Astrocyte (in vitro differentiated cells and primary cell): ENCODE data around the gene CHMP6. TPM values are rescaled to one million over a fixed set of nuclear protein-coding genes. Genes with fewer than 3 reads are reported as not detected.

ENCODE experiments used
- DNase-seq: peaks from one replicate; pipeline ENCODE4 v3.0.0-alpha.2; 2010; ENCODE audit warnings: low read depth
- FAIRE-seq: peaks from 2 replicates; lab custom pipeline; 2011; peaks lifted over from hg19 to GRCh38; lab: Jason Lieb, UNC
- H2AFZ ChIP-seq: 2 replicates; pipeline ENCODE4 v1.6.0; 2012; ENCODE audit warnings: low read depth, low read length, inconsistent platforms
- H3K27ac ChIP-seq: 2 replicates; pipeline ENCODE4 v1.5.1; 2011; ENCODE audit warnings: low read depth, low read length, inconsistent platforms
- H3K27me3 ChIP-seq: 2 replicates; pipeline ENCODE4 v1.6.0; 2011; ENCODE audit warnings: low read length, inconsistent platforms; ENCODE audit not compliant: insufficient read depth
- H3K36me3 ChIP-seq: 2 replicates; pipeline ENCODE4 v1.5.1; 2011; ENCODE audit warnings: low read length, inconsistent platforms; ENCODE audit not compliant: insufficient read depth
- H3K4me1 ChIP-seq: 2 replicates; pipeline ENCODE4 v1.5.1; 2011; ENCODE audit warnings: low read length, inconsistent platforms; ENCODE audit not compliant: insufficient read depth
- H3K4me2 ChIP-seq: 2 replicates; pipeline ENCODE4 v1.6.0; 2012; ENCODE audit warnings: low read length, inconsistent platforms
- H3K4me3 ChIP-seq: 2 replicates; pipeline ENCODE4 v1.5.1; 2011; ENCODE audit warnings: low read depth, mild to moderate bottlenecking, low read length, inconsistent platforms; ENCODE audit not compliant: insufficient read depth
- H3K79me2 ChIP-seq: 2 replicates; pipeline ENCODE4 v1.6.0; 2012; ENCODE audit warnings: mild to moderate bottlenecking, low read length, inconsistent platforms; ENCODE audit not compliant: insufficient read depth
- H3K9ac ChIP-seq: 2 replicates; pipeline ENCODE4 v1.6.0; 2012; ENCODE audit warnings: mild to moderate bottlenecking, low read length, inconsistent platforms
- H3K9me3 ChIP-seq: 2 replicates; pipeline ENCODE4 v1.5.1; 2012; ENCODE audit warnings: low read depth, mild to moderate bottlenecking, low read length, inconsistent platforms; ENCODE audit not compliant: insufficient read depth
- H4K20me1 ChIP-seq: 2 replicates; pipeline ENCODE4 v1.6.0; 2012; ENCODE audit warnings: low read length, inconsistent platforms; ENCODE audit not compliant: insufficient read depth
- H3K27ac Mint-ChIP-seq: one replicate; pipeline ENCODE4 v1.8.0; 2021; ENCODE audit warnings: mild to moderate bottlenecking, mixed read lengths; ENCODE audit not compliant: unreplicated experiment
- H3K27me3 Mint-ChIP-seq: one replicate; pipeline ENCODE4 v1.8.0; 2021; ENCODE audit warnings: low read depth, mixed read lengths; ENCODE audit not compliant: unreplicated experiment
- H3K36me3 Mint-ChIP-seq: one replicate; pipeline ENCODE4 v1.8.0; 2021; ENCODE audit warnings: low read depth, mixed read lengths; ENCODE audit not compliant: unreplicated experiment
- H3K4me1 Mint-ChIP-seq: one replicate; pipeline ENCODE4 v1.8.0; 2021; ENCODE audit warnings: low read depth, mixed read lengths; ENCODE audit not compliant: unreplicated experiment
- H3K4me3 Mint-ChIP-seq: one replicate; pipeline ENCODE4 v1.8.0; 2021; ENCODE audit warnings: mild to moderate bottlenecking, moderate library complexity, mixed read lengths; ENCODE audit not compliant: unreplicated experiment
- H3K9me3 Mint-ChIP-seq: one replicate; pipeline ENCODE4 v1.8.0; 2021; ENCODE audit warnings: mild to moderate bottlenecking, mixed read lengths; ENCODE audit not compliant: unreplicated experiment
- CTCF ChIP-seq: IDR thresholded peaks from 2 replicates; pipeline ENCODE4 v1.5.1; 2011; ENCODE audit warnings: low read depth, mild to moderate bottlenecking, inconsistent platforms, low read length, moderate library complexity; ENCODE audit not compliant: insufficient read depth
- EZH2 ChIP-seq: IDR thresholded peaks from 2 replicates; pipeline ENCODE4 v1.6.1; 2012; ENCODE audit warnings: mild to moderate bottlenecking, low read length, inconsistent platforms; ENCODE audit not compliant: insufficient read depth
- total RNA-seq: library from RNA; stranded (reverse); gene quantifications from 2 replicates; pipeline ENCODE4 v1.2.1, GENCODE V29; 2021

Gene CHMP6
- total RNA-seq, 1 donor from 2014 or later = 19.0 TPM

GRCh38 chr17:81043725-81044427 is 52.2 kb downstream of the CHMP6 start:
- DNase-seq (peak; percentile 80), FAIRE-seq (no peak)
- no peaks in the 10 kb centered on the region for H3K27me3 Mint-ChIP-seq
- peaks cover 99% of the 10 kb centered on the region for H3K79me2 ChIP-seq
- no peaks in the 10 kb centered on the region for H3K9me3 Mint-ChIP-seq
- peak overlapping the region; percentile 59 for H3K27ac ChIP-seq
- H3K4me2 ChIP-seq = peak overlapping the region; percentile 62
- H3K9me3 ChIP-seq = no peaks in the 10 kb centered on the region
- no peaks in the 10 kb centered on the region for H3K36me3 ChIP-seq
- peak overlapping the region; percentile 89 for H3K27ac Mint-ChIP-seq
- no peak overlapping the region for H3K4me3 ChIP-seq
- peak overlapping the region; percentile 50 for H3K4me3 Mint-ChIP-seq
- H3K4me1 ChIP-seq = peaks cover 59% of the 10 kb centered on the region
- peaks cover 32% of the 10 kb centered on the region for H3K4me1 Mint-ChIP-seq
- TF ChIP-seq CTCF (no peak), EZH2 (no peak)
- H3K27me3 ChIP-seq = no peaks in the 10 kb centered on the region
- peak overlapping the region; percentile 56 for H3K9ac ChIP-seq
- peaks cover 86% of the 10 kb centered on the region for H4K20me1 ChIP-seq
- no peak overlapping the region for H2AFZ ChIP-seq
- H3K36me3 Mint-ChIP-seq = peaks cover 2% of the 10 kb centered on the region

GRCh38 chr17:81044428-81044763 is 52.8 kb downstream of the CHMP6 start:
- H3K4me1 ChIP-seq = peaks cover 60% of the 10 kb centered on the region
- no peaks in the 10 kb centered on the region for H3K27me3 Mint-ChIP-seq
- peak overlapping the region; percentile 62 for H3K4me2 ChIP-seq
- H2AFZ ChIP-seq = no peak overlapping the region
- no peaks in the 10 kb centered on the region for H3K9me3 Mint-ChIP-seq
- H3K27me3 ChIP-seq = no peaks in the 10 kb centered on the region
- no peaks in the 10 kb centered on the region for H3K36me3 ChIP-seq
- no peaks in the 10 kb centered on the region for H3K9me3 ChIP-seq
- H3K4me1 Mint-ChIP-seq = peaks cover 34% of the 10 kb centered on the region
- peak overlapping the region; percentile 56 for H3K9ac ChIP-seq
- peak overlapping the region; percentile 59 for H3K27ac ChIP-seq
- H3K79me2 ChIP-seq = peaks cover 99% of the 10 kb centered on the region
- H3K4me3 Mint-ChIP-seq = peak overlapping the region; percentile 2
- H4K20me1 ChIP-seq = peaks cover 85% of the 10 kb centered on the region
- no peak for DNase-seq
- H3K4me3 ChIP-seq = no peak overlapping the region
- peak overlapping the region; percentile 89 for H3K27ac Mint-ChIP-seq
- TF ChIP-seq EZH2 (no peak), CTCF (no peak)
- peaks cover 3% of the 10 kb centered on the region for H3K36me3 Mint-ChIP-seq
- no peak for FAIRE-seq
